Measurements from ENCODE around the gene CRYGD.

The CRYGD gene

DNA sequence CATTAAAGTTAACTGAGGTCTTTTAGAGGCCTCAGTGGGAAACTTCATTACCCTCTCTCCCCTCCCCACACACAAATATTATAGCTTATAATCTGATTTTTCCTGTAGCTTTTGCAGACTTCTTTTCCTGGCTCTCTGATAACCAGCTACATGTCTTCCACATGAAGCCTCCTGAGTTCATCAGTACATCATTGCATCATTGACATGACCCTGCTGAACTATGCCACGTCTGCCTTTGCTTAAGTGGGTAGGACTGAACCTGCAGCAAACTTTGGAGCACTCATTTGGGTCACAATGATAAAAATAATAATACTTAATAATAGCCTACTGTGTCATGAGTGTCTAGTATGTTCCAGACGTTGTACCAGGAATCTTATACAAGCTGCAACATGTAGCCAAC lies 32.1 kb upstream of the CRYGD start:
- no peaks in the 10 kb centered on the region for H3K4me1 ChIP-seq (ENCODE audit: low read length)
- no peak overlapping the region for H3K27ac ChIP-seq (ENCODE audit: low read length)
- H2AFZ ChIP-seq (ENCODE audit: low read length): no peak overlapping the region
- H4K20me1 ChIP-seq (ENCODE audit: insufficient read depth, low read length): no peaks in the 10 kb centered on the region
- H3K27me3 ChIP-seq (replicated peaks; ENCODE audit: insufficient read depth, low read length): no peaks in the 10 kb centered on the region
- TF ChIP-seq, protein P1, sequence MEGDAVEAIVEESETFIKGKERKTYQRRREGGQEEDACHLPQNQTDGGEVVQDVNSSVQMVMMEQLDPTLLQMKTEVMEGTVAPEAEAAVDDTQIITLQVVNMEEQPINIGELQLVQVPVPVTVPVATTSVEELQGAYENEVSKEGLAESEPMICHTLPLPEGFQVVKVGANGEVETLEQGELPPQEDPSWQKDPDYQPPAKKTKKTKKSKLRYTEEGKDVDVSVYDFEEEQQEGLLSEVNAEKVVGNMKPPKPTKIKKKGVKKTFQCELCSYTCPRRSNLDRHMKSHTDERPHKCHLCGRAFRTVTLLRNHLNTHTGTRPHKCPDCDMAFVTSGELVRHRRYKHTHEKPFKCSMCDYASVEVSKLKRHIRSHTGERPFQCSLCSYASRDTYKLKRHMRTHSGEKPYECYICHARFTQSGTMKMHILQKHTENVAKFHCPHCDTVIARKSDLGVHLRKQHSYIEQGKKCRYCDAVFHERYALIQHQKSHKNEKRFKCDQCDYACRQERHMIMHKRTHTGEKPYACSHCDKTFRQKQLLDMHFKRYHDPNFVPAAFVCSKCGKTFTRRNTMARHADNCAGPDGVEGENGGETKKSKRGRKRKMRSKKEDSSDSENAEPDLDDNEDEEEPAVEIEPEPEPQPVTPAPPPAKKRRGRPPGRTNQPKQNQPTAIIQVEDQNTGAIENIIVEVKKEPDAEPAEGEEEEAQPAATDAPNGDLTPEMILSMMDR (IDR thresholded peaks at IDR 0.05; ENCODE audit: low read length): no peak
- no peak overlapping the region for H3K4me2 ChIP-seq (ENCODE audit: low read depth, low read length)
- H3K79me2 ChIP-seq (ENCODE audit: low read length): no peaks in the 10 kb centered on the region
- DNase-seq: no peak
- no peak overlapping the region for H3K9ac ChIP-seq (ENCODE audit: low read length)
- no peaks in the 10 kb centered on the region for H3F3A ChIP-seq (ENCODE audit: insufficient read depth, low read length)
- no peaks in the 10 kb centered on the region for H3K9me2 ChIP-seq (replicated peaks; ENCODE audit: insufficient read depth, low read length)
- H3K36me3 ChIP-seq (replicated peaks; ENCODE audit: insufficient read depth, low read length): no peaks in the 10 kb centered on the region
- no peak overlapping the region for H3K4me3 ChIP-seq (ENCODE audit: low read length)
- H3K9me3 ChIP-seq (replicated peaks; ENCODE audit: insufficient read depth, low read length): no peaks in the 10 kb centered on the region

DNA sequence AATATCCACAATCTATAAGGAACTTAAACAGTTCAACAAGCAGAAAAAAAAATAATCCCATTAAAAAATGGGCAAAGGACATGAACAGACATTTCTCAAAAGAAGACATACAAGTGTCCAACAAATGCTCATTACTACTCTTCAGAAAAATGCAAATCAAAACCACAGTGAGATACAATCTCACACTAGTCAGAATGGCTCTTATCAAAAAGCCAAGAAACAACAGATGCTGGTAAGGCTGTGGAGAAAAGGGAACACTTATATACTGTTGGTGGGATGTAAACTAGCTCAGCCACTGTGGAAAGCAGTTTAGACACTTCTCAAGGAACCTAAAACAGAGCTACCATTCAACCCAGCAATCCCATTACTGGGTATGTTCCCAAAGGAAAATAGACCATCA lies 28.8 kb upstream of the CRYGD start:
- no peaks in the 10 kb centered on the region for H3K27me3 ChIP-seq (replicated peaks; ENCODE audit: insufficient read depth, low read length)
- DNase-seq: no peak
- H3K27ac ChIP-seq (ENCODE audit: low read length): no peak overlapping the region
- H3K9me2 ChIP-seq (replicated peaks; ENCODE audit: insufficient read depth, low read length): no peaks in the 10 kb centered on the region
- H3K4me2 ChIP-seq (ENCODE audit: low read depth, low read length): no peak overlapping the region
- H3K79me2 ChIP-seq (ENCODE audit: low read length): no peaks in the 10 kb centered on the region
- no peaks in the 10 kb centered on the region for H3K4me1 ChIP-seq (ENCODE audit: low read length)
- no peak overlapping the region for H3K9ac ChIP-seq (ENCODE audit: low read length)
- H3K4me3 ChIP-seq (ENCODE audit: low read length): no peak overlapping the region
- H3K36me3 ChIP-seq (replicated peaks; ENCODE audit: insufficient read depth, low read length): no peaks in the 10 kb centered on the region
- no peak overlapping the region for H2AFZ ChIP-seq (ENCODE audit: low read length)
- no peaks in the 10 kb centered on the region for H3F3A ChIP-seq (ENCODE audit: insufficient read depth, low read length)
- no peak for TF ChIP-seq EZH2phosphoT487 (IDR thresholded peaks at IDR 0.05; ENCODE audit: low read length)
- TF ChIP-seq, protein P1 (IDR thresholded peaks at IDR 0.05; ENCODE audit: low read length): no peak
- no peak for TF ChIP-seq EZH2 (optimal IDR thresholded peaks at IDR 0.05; ENCODE audit: low read depth, low read length)
- H3K9me3 ChIP-seq (replicated peaks; ENCODE audit: insufficient read depth, low read length): no peaks in the 10 kb centered on the region
- no peaks in the 10 kb centered on the region for H4K20me1 ChIP-seq (ENCODE audit: insufficient read depth, low read length)

DNA sequence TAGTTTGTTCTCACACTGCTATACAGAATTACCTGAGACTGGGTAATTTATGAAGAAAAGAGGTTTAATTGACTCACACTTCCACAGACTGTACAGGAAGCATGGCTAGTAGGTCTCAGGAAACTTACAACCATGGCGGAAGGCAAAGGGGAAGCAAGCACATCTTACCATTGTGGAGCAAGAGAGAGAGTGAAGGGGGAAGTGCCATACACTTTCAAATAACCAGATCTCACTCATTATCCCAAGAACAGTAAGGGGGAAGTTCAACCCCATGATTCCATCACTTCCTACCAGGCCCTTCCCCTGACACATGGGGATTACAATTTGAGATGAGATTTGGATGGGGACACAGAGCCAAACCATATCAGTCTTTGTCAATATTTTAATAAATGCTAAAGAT lies 26.6 kb upstream of the CRYGD start:
- no peaks in the 10 kb centered on the region for H3K9me2 ChIP-seq (replicated peaks; ENCODE audit: insufficient read depth, low read length)

More for the DNA sequence above, 26.6 kb upstream of the CRYGD start:
- Histone ChIP-seq H3K27ac (ENCODE audit: low read length) (no peak overlapping the region), H3K4me1 (ENCODE audit: low read length) (no peaks in the 10 kb centered on the region), H3F3A (ENCODE audit: insufficient read depth, low read length) (no peaks in the 10 kb centered on the region), H3K9me3 (replicated peaks; ENCODE audit: insufficient read depth, low read length) (no peaks in the 10 kb centered on the region), H2AFZ (ENCODE audit: low read length) (no peak overlapping the region), H3K4me3 (ENCODE audit: low read length) (no peak overlapping the region), H3K4me2 (ENCODE audit: low read depth, low read length) (no peak overlapping the region), H4K20me1 (ENCODE audit: insufficient read depth, low read length) (no peaks in the 10 kb centered on the region), H3K27me3 (replicated peaks; ENCODE audit: insufficient read depth, low read length) (no peaks in the 10 kb centered on the region), H3K36me3 (replicated peaks; ENCODE audit: insufficient read depth, low read length) (no peaks in the 10 kb centered on the region), H3K79me2 (ENCODE audit: low read length) (no peaks in the 10 kb centered on the region), H3K9ac (ENCODE audit: low read length) (no peak overlapping the region)
- DNase-seq: no peak
- TF ChIP-seq EZH2 (optimal IDR thresholded peaks at IDR 0.05; ENCODE audit: low read depth, low read length) (no peak), EZH2phosphoT487 (IDR thresholded peaks at IDR 0.05; ENCODE audit: low read length) (no peak)
- TF ChIP-seq, protein P1 (IDR thresholded peaks at IDR 0.05; ENCODE audit: low read length): no peak
